ENCODE results near the gene RTP5. TPM values are rescaled to one million over a fixed set of nuclear protein-coding genes. Genes with fewer than 3 reads are reported as not detected.

The RTP5 gene
- total RNA-seq, 6 donors from 2014 or later = 0.14 to 2.1 (median 0.69) TPM; not detected in 1

DNA sequence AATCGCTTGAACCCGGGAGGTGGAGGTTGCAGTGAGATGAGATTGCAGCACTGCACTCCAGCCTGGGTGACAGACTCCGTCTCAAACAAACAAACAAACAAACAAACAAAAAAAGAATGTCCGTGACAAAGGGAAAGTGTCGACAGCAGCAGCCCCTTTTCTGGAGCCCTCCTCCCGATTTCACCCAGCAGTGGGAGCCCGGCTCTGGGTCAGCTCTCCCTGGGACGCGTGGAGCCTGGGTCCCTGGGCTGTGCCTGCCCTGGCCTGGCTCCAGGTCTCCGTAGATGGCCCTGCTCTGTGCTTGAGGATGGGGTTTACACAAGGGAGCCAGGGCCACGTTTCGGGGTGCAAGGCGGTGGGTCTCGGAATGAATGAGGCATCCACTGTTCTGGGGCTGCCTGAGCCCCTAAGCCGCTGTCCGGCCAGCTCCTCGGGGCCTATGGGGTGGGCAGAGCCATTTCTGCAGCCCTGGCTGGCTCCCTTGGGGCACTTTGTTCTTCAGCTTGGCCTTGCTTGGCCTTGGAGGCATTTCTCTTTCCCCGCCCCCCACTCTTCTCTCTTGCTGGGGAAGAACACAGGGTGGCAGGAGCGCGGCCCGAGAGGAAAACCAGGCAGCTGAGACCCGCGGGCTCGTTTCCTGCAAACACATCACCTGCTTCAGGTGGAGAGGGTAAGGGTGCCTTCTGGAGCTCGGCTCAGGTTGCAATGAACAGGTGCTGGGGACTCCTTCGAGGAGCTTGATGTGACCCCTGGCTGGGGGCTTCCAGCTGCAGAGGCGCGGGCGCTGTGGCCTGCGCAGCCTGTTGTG, 29.1 kb downstream of the RTP5 start:
- 86 to 93% methylated on average over 8 to 30 of the region's 30 CpGs for WGBS, 2 donors
- H3K27ac ChIP-seq = no peak overlapping the region
- ATAC-seq (ENCODE audit: low FRiP score in 2 of 2) (no peak), DNase-seq (peak; percentile 18 to 75)
- H3K4me3 ChIP-seq = no peak overlapping the region
- no peaks in the 10 kb centered on the region for H3K36me3 ChIP-seq
- peaks cover 0 to 15% (median 5%) of the 10 kb centered on the region in 4 donors for H3K4me1 ChIP-seq
- TF ChIP-seq, protein P1, sequence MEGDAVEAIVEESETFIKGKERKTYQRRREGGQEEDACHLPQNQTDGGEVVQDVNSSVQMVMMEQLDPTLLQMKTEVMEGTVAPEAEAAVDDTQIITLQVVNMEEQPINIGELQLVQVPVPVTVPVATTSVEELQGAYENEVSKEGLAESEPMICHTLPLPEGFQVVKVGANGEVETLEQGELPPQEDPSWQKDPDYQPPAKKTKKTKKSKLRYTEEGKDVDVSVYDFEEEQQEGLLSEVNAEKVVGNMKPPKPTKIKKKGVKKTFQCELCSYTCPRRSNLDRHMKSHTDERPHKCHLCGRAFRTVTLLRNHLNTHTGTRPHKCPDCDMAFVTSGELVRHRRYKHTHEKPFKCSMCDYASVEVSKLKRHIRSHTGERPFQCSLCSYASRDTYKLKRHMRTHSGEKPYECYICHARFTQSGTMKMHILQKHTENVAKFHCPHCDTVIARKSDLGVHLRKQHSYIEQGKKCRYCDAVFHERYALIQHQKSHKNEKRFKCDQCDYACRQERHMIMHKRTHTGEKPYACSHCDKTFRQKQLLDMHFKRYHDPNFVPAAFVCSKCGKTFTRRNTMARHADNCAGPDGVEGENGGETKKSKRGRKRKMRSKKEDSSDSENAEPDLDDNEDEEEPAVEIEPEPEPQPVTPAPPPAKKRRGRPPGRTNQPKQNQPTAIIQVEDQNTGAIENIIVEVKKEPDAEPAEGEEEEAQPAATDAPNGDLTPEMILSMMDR (IDR thresholded peaks at IDR 0.05) = no peak
- no peak for TF ChIP-seq EP300 (IDR thresholded peaks at IDR 0.05)
- TF ChIP-seq POLR2A (IDR thresholded peaks at IDR 0.05) = no peak
- TF ChIP-seq POLR2AphosphoS5 (IDR thresholded peaks at IDR 0.05) = no peak
- no peaks in the 10 kb centered on the region for H3K27me3 ChIP-seq
- no peaks in the 10 kb centered on the region for H3K9me3 ChIP-seq

- Histone ChIP-seq H3K9me3 (no peaks in the 10 kb centered on the region), H3K4me1 (peaks cover 0 to 15% (median 5%) of the 10 kb centered on the region in 4 donors), H3K4me3 (no peak overlapping the region), H3K27ac (no peak overlapping the region), H3K36me3 (no peaks in the 10 kb centered on the region), H3K27me3 (no peaks in the 10 kb centered on the region)
- 79 to 85% methylated on average over 32 of the region's 32 CpGs for WGBS, 2 donors
- no peak for TF ChIP-seq POLR2AphosphoS5 (IDR thresholded peaks at IDR 0.05)
- TF ChIP-seq POLR2A (IDR thresholded peaks at IDR 0.05) = no peak
- TF ChIP-seq EP300 (IDR thresholded peaks at IDR 0.05) = no peak
- TF ChIP-seq, protein P1 (IDR thresholded peaks at IDR 0.05) = no peak
- DNase-seq (peak; percentile 17 to 48), ATAC-seq (ENCODE audit: low FRiP score in 2 of 2) (no peak)
Observed at GRCh38 chr2:241900251-241901017, 30.9 kb downstream of the RTP5 start.

DNA sequence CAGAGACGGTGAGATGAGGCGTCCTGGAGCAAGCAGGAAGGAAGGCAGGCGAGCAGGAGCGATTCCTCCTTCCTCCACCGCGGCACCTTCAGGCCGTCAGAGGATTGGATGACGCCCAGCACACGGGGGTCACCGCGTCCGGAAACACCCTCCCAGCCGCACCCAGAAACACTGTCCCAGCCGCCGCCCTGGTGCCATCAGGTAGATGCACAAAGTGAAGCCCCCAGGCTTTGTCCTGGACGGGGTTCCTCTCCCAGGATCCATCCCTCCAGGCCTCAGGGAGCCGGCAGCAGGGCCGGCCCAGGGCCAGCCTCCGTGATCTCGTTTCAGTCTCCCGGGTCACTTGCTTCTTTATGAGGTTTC, 31.5 kb downstream of the RTP5 start:
- Histone ChIP-seq H3K4me1 (peaks cover 0 to 15% (median 5%) of the 10 kb centered on the region in 4 donors), H3K4me3 (no peak overlapping the region), H3K36me3 (no peaks in the 10 kb centered on the region), H3K9me3 (no peaks in the 10 kb centered on the region), H3K27ac (no peak overlapping the region), H3K27me3 (no peaks in the 10 kb centered on the region)
- DNase-seq (peak; percentile 11 to 71), ATAC-seq (ENCODE audit: low FRiP score in 2 of 2) (no peak)
- TF ChIP-seq, protein P1 (IDR thresholded peaks at IDR 0.05) = no peak
- TF ChIP-seq POLR2AphosphoS5 (IDR thresholded peaks at IDR 0.05) = no peak
- no peak for TF ChIP-seq EP300 (IDR thresholded peaks at IDR 0.05)
- no peak for TF ChIP-seq POLR2A (IDR thresholded peaks at IDR 0.05)
- 88 to 92% methylated on average over 16 to 21 of the region's 21 CpGs for WGBS, 2 donors

GRCh38 chr2:241901500-241902351, 32.2 kb downstream of the RTP5 start:
- Histone ChIP-seq H3K9me3 (no peaks in the 10 kb centered on the region), H3K27ac (no peak overlapping the region), H3K4me1 (peaks cover 0 to 15% (median 5%) of the 10 kb centered on the region in 4 donors), H3K36me3 (no peaks in the 10 kb centered on the region), H3K27me3 (no peaks in the 10 kb centered on the region), H3K4me3 (peak overlapping the region in 3 of 4 donors; percentile 16 to 39 (median 34))
- WGBS, 2 donors = 24 to 92% methylated on average over 39 to 47 of the region's 54 CpGs
- TF ChIP-seq EP300 (IDR thresholded peaks at IDR 0.05) = no peak
- no peak for TF ChIP-seq POLR2A (IDR thresholded peaks at IDR 0.05)
- TF ChIP-seq POLR2AphosphoS5 (IDR thresholded peaks at IDR 0.05) = no peak
- TF ChIP-seq, protein P1 (IDR thresholded peaks at IDR 0.05) = no peak
- ATAC-seq (ENCODE audit: low FRiP score in 2 of 2) = no peak
- DNase-seq = peak; percentile 61 to 62

Measured in upper lobe of left lung (tissue), 6 donors.